Ramos (cell line): ENCODE data around the gene SENP5.
"Not testable (repeated sequence)": the region's sequence is repeated elsewhere in the genome, so short reads cannot be mapped to it uniquely, and the experiment has no call there.

Experiments
- in situ Hi-C: fragments of 300-500 bp; cut with MboI; formaldehyde crosslinking; loops from one replicate; pipeline ENCODE4 v1.14.3; 2022; ENCODE audit warnings: low sequenced_read_pairs; ENCODE audit not compliant: unreplicated experiment

SENP5 gene, protein sequence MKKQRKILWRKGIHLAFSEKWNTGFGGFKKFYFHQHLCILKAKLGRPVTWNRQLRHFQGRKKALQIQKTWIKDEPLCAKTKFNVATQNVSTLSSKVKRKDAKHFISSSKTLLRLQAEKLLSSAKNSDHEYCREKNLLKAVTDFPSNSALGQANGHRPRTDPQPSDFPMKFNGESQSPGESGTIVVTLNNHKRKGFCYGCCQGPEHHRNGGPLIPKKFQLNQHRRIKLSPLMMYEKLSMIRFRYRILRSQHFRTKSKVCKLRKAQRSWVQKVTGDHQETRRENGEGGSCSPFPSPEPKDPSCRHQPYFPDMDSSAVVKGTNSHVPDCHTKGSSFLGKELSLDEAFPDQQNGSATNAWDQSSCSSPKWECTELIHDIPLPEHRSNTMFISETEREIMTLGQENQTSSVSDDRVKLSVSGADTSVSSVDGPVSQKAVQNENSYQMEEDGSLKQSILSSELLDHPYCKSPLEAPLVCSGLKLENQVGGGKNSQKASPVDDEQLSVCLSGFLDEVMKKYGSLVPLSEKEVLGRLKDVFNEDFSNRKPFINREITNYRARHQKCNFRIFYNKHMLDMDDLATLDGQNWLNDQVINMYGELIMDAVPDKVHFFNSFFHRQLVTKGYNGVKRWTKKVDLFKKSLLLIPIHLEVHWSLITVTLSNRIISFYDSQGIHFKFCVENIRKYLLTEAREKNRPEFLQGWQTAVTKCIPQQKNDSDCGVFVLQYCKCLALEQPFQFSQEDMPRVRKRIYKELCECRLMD

DNA sequence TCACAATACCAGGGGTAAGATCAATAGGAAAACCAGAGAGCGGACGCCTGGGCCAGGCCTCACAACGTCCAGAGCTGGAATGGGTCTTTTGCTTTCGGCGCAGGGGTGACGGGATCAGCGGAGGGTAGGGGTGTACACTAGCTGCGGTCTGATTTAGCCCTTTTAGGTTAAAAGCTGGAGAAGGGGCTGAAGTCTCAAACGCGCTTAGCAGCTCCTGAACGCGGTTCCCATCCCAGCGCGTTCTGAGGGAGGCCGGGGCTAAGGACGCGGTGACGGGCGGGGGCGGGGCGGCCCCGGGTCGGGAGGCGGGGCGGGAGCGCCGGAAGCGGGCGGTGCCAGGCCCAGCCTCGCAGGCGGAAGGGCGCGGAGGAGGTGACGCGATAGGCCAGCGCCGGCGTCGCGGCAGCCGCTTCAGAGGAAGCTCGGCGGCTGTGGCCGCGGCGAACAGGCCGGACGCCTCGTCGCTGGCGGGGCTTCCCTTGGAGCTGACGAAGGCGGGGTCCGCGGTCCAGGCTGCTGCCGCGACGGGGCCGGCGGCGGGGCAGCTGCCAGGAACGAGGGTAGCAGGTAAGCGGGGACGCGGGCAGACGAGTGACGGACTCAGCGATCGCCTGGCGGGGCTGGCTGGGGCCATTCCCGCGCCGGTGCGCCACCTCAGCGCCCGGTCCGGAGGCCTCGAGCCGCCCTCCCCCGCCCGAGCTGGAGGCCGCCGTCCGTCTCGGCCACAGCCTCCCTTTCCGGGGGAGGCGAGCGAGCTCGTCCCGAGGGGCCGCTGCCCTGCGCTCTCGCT lies at the start of gene SENP5:
TSS of gene SENP5 (plus strand) at position 414 of the 790 bp plus-strand sequence. CDS start 17,262 bp downstream, outside the sequence.
- in situ Hi-C loops = no loop called here

DNA sequence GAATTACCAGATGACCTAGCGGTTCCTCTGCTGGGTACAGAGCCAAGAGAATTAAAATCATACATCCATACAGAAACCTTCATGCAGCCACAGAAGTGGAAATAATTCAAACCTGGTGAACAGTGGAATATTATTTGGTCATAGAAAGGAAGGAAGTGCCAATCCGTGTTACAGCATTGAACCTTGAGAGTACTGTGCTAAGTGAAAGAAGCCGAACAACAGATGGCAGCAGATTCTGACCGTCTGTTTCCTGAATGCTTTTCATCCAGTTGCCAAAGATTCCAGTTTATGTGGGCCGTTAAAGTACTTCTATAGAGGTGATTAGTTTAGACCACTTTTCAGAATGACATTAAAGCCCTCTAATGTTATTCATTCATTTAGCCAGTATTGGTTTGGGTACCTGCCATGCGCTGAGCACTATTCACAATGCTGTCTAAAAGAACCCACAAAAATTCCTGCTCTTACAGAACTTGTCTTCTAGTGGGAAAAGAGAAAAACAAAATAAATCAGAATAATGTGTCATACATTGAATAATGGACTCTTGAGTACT lies 45.8 kb upstream of the SENP5 start:
- in situ Hi-C loops = no loop called here

DNA sequence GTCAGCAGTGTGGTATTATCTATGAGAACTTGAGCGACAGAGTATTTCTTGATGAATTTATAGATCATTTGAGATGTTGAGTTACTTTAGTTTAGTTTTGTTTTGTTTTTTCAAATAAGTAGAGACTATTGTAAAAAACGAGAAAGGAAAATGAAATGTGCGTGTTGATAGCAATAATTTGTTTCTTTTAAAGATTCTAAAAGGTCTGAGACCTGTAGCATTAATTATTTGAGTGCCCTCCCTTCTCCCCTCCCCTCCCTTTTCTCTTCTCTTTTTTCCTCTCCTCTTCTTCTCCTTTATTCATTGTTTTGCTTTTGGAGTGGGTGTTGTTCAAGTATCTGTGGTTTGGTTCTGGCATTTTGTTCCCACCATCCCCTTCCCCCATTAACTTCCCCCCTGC lies 38.1 kb upstream of the SENP5 start:
- in situ Hi-C loops = not testable (repeated sequence)

DNA sequence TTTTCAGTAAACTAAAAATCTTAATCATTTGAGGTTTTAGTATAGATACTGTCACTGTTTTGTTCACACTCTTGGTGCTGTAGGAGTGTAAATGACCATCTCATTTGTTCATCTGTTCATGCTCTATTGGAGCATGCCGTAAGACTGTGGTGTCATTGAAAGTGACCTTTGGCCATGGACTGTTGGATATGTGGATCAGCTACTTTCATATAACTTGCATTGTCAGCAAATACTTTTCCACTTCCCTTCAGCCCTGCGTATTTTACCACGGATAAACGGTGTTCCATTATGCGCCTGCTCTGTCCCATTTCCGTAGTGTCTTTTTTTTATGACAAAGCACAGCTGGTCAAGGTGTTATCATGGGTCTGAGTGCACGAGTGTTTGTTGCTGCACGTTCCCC lies 32.6 kb upstream of the SENP5 start:
- in situ Hi-C loops = no loop called here

DNA sequence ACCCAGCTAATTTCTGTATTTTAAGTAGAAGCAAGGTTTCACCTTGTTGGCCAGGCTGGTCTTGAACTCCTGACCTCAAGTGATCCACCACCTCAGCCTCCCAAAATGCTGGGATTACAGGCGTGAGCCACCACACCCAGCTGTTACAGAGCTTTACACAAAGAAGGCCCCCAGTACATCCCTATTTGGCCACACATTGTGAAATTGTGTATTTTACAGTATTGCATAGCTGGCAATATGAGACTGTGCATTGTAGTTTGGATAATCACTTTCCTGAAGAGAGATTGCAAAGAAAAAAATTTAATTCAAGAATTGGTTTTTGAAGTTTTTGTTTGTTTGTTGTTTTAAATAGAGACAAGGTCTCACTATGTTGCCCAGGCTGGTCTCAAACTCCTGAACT lies 31.1 kb upstream of the SENP5 start:
- in situ Hi-C loops = not testable (repeated sequence)

DNA sequence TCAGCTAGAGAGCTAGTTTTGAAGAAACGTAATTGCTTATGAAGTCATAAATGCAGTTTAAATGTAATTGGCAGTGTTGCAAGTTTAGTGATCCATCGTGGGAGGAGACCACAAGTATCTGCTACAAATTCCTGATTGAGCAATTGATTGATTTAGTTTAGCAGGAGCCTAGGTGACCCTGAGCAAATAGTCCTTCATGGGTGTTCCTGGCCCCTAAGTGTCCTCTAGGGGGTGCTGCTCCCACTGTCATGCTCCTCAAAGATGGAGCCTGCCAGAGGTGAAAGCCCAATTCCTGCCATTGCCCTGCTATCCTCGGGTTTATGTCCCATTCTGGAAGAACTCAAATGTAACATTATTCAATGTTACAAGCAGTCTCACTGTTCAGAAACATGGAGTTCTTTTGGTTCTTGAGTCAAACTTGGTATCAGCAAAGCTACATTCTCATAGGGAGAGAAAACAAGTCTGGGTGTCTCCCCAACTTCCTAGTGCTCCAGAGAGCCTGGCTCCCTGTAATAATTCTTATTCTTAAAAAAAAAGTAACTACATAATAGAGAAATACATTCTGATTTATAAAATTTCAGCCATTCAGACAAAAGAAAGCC lies 29.8 kb upstream of the SENP5 start:
- in situ Hi-C loops = no loop called here

DNA sequence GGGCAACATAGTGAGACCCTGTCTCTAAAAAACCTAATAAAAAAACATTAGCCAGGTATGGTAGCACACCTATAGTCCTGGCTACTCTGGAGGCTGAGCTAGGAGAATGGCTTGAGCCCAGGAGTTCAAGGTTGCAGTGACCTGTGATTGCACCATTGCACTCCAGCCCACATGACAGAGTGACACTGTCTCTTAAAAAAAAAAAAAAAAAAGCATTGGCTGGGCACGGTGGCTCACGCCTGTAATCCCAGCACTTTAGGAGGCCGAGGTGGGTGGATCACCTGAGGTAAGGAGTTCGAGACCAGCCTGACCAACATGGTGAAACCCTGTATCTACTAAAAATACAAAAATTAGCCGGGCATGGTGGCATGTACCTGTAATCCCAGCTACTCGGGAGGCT lies 28.4 kb upstream of the SENP5 start:
- in situ Hi-C loops = not testable (repeated sequence)

DNA sequence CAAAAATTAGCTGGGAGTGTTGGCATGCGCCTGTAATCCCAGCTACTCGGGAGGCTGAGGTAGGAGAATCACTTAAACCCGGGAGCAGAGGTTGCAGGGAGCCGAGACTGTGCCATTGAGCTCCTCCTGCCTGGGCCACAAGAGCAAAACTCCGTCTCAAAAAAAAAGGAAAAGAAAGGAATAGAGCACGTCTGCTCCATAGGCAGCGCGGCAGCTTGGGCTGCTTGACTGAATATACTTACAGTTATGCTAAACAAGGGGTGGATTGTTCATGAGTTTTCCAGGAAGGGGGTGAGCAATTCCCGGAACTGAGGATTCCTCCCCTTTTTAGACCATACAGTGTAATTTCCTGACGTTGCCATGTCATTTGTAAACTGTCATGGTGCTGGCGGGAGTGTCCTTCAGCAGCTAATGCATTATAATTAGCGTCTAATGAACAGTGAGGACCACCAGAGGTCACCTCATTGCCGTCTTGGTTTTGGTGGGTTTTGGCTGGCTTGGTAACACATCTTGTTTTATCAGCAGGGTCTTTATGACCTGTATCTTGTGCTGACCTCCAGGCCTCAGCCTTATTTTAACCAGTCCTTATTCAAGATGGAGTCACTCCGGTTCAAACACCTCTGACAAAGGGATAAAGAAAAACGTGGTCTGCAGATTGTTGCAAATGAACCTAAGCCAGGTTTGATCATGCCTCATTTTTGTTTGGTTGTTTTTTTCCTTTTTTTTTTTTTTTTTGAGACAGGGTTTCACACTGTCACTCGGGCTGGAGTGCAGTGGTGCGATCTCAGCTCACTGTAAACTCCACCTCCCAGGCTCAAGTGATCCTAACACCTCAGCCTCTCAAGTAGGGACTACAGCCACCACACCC lies 24.9 kb upstream of the SENP5 start:
- in situ Hi-C loops = loop anchor here (5.0 kb wide), 1 partner anchor 120 kb away; no protein-coding TSS in a partner anchor

DNA sequence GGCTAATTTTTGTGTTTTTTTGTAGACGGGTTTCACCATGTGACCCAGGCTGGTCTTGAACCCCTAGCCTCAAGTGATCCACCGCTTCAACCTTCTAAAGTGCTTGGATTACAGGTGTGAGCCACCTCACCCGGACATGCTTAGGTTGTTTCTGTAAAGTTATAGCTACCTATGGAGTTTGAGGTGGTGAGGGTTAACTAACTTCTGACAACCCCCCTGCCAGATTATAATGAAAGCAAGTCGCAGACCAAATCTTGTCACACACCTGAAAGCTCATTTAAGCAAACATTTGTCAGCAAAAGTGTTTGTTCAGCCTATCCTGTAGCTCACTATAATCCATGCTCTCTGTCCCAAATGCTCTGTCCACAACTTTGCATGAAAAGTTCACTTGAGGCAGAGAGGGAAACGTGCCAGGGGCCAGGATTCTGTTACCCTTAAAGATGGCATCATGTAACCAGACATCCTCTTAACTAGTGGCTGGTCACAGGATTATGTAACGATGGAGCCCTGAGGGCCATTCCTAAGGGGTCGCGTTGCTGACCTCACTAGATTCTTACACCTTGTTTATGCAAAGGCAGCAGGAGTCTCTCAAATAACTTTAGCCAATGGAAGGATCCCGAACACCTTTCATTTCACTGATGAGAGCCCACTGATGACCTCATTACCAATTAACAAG lies 24.1 kb upstream of the SENP5 start:
- in situ Hi-C loops = loop anchor here (5.0 kb wide), 1 partner anchor 119 kb away; no protein-coding TSS in a partner anchor

DNA sequence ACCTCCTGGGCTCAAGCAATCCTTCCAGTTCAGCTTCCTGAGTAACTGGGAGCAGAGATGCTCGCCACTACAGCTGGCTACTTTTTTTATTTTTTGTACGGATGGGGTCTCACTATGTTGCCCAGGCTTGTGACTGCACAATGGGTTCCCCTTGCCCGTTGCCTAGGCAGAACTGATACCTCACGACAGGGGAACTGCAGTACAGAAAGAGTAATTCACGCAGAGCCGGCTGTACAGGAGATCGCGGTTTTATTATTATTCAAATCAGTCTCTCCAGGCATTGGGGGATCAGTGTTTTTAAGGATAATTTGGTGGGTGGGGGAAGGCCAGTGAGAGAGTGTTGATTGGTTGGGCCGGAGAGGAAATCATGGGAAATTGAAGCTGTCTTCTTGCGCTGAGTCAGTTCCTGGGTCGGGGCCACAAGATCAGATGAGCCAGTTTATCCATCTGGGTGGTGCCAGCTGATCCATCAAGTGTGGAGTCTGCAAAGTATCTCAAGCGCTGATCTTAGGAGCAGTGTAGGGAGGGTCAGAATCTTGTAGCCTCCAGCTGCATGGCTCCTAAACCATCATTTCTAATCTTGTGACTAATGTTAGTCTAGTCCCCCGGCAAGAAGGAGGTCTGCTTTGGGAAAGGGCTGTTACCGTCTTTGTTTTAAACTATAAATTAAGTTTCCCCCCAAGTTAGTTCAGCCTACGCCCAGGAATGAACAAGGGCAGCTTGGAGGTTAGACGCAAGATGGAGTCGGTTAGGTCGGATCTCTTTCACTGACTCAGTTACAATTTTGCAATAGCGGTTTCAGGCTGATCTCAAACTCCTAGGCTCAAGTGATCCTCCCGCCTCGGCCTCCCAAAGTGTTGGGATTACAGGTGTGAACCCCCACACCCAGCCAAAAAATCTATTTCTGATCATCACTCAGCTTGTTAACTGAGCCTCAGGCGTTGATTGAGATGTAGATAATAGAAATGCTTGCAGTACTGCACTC lies 23.2 kb upstream of the SENP5 start:
- in situ Hi-C loops = loop anchor here (5.0 kb wide), 1 partner anchor 118 kb away; no protein-coding TSS in a partner anchor

DNA sequence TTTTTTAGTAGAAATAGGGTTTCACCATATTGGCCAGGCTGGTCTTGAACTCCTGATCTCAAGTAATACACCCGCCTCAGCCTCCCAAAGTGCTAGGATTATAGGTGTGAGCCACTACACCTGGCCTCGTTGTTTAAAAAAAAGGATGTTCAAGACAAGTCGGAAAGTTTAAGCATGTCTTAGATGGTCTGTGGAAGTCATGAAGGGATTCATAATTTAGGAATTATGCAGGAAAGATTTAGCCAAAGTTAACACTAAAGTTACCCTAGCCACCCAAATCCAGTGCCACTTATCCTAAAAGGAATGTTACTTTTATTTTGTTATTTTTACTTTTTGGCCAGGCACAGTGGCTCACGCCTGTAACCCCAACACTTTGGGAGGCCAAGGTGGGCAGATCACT lies 19.3 kb upstream of the SENP5 start:
- in situ Hi-C loops = not testable (repeated sequence)

DNA sequence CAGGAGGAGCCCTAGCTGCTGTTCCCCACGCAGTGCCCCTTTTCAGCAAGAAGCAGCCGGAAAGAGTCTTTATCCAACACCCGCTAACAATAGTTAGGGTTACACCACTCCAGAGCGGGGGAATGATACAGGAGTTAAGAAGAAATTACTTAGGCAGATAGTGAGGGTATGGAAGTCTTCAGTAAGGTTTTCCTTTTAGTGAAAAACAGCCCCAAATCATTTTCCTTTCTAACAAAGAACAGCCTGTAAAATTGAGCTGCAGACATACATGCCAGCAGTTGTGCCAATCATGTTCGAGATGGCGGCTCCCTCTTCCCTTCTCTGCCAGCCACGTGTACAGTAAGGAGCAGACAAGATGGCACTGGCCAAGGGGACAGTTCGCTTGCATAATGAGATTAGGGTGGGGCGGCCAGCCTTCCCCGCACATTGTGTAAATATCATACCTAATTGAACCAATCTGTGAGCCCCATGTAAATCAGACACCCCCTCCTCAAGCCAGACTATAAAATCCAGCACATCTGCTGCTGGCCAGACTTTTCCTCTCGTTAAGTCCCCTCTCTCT lies 18.5 kb upstream of the SENP5 start:
- in situ Hi-C loops = no loop called here

DNA sequence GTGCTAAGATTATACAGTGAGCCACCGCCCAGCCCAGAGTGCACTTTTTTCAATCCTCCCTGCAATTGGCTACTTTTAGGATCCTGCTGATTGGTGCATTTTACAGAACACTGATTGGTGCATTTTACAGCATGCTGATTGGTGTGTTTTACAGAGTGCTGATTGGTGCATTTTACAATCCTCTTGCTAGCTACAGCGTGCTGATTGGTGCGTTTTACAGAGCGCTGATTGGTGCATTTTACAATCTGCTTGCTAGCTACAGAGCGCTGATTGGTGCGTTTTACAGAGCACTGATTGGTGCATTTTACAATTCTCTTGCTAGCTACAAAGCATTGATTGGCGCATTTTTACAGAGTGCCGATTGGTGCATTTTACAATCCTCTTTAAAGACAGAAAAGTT lies 4.7 kb upstream of the SENP5 start:
- in situ Hi-C loops = not testable (repeated sequence)

DNA sequence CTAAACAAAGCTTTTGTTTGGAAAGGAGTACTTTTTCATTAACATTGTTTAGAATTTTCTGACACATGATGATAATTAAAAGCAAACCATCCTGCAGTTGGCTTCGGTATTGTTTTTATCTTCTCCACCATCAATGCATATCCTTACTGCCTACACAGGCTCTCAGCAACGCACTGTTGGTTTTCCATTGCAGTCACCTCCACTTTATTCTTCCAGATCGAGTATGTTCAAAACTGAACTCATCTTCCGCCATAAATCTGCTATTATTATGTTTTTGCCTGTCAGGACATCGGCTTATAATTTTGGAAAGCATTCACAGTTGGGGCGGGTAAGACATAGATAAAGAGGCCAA lies 589 bp upstream of the SENP5 start:
- in situ Hi-C loops = no loop called here

DNA sequence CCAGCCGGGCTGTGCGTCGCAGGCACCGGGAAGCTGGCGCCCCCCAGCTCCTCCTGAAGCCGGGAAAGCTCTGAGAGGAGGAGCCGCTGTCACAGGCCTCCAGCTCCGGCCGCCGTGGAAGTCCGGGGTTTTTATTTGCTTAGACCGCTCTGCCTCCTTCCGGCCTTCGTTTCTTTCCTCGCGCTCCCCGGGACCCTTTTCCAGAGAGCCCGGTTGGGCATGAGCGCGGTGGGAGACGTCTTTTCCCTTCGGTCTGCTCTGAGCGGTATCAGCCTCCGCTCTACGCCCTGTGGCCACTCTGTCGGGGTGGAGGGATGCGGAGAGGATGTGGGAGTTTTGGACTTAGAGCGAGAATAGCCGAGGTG lies 559 bp downstream of the SENP5 start:
- in situ Hi-C loops = no loop called here

DNA sequence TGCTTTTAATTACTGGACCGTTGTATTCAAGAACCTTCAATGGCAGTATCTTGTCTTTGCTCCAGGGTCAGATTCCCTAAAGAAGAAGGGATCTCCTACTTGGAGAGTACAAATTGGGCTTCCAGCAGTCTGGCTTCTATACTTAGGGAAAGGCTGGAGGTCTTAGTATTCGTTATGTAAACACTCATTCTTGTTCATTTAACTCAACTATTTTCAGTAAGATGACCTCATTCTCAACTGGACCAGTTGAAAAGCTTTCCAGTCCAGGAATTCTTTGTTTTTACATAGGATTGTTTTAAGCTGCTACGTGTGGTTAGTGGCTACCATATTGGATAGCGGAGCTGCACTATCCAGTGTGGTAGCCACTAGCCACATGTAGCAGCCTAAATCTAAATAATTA lies 4.6 kb downstream of the SENP5 start:
- in situ Hi-C loops = no loop called here

DNA sequence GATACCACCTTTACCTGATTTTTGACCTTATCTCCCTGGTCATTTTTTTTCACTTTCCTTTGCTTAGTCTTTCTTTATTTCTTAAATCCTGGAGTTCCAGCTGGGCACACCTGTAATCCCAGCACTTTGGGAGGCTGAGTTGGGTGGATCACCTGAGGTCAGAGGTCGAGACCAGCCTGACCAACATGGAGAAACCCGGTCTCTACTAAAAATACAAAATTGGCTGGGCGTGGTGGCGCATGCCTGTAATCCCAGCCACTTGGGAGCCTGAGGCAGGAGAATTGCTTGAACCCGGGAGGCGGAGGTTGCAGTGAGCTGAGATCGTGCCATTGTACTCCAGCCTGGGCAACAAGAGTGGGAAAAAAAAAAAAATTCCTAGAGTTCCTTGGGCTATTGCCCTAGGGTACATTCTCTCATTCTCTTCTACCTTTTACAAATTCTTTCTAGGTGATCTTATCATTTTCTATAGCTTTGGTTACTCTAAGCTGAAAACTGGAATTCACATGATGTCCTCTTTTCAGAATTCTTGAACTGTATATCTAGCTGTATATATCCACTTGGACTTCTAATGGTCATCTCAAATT lies 6.9 kb downstream of the SENP5 start:
- in situ Hi-C loops = not testable (repeated sequence)
